GM19035 (cell line): ENCODE data around the gene PIP4K2A.

Source experiments
- ATAC-seq: cut with Tn5 transposase; IDR thresholded peaks from one replicate; pipeline ENCODE4 v1.9.1; 2021; ENCODE audit not compliant: unreplicated experiment

PIP4K2A gene

DNA sequence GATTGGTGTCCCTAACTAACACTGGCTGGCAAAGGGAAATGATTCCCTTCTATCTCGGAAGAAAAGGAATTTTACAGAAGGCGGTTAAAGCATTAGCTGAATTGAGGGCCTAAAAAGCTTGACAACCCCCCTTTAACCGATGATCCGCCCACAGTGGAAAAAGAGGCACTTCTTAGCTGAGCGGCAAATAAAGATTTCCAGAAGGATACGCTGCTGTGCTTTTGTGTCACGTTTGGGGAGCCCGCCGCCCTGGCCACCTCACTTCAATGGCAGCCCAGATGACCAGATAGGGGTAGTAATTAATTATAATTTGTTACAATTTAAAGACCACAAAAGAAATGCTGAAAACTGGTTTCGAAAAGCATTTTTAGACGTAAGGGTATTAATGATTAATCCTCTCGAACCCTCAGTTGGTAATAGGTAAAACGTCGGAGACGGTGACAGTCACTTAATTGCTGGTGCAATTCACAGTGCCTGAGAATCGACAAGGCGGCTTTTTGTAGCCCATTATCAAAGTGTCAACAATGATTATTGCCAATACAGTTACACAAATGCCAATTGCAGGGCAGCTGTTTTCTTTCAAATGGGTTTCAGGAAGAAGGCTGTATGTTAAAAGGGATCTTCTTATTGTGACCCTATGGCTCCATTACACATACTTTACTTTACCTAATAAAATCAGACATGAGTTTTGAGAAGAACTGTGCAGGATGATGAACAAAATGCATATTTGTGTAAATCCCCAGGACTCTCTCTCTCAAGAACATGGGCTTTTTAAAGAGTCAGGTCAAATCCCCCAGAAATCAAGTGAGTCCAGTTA, 154.1 kb downstream of the PIP4K2A start:
- ATAC-seq: no peak

- no peak for ATAC-seq
Observed at GRCh38 chr10:22557321-22557720, 157.1 kb downstream of the PIP4K2A start.

GRCh38 chr10:22556774-22557173, 157.6 kb downstream of the PIP4K2A start:
- no peak for ATAC-seq

DNA sequence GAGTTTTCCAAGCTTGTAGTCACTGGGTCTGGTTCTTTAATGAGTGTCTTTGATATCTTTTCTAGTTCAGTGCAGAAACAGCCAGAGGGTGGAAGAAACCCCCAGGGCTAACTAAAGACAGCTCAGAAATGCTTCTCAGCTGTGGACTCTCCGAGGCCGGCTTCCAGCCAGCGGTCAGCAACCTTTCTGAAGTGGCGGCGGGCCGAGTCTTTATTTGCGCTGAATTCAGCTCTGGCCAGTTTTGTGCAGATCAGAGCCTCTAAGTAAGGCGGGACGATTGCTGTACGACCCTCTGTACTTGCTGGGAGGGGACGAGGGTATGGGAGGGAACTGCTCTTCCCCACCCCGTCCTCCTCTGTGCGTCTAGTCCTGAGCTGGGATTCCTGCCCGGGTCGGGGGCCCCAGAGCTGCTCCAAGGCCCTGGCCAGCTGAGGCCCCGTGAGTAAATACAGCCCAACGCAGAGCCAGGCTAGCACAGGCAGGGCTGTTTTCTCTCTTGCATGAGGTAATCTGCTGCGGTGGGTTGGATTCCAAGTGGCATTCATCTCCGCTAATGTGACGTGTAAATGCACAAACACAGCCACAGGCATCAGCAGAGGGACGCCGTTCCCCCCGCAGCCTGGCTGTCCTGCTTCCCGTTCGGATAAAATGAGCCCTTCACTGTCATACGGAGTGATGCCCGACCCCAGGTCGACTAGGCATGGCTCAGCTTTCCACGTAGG, 159.8 kb downstream of the PIP4K2A start:
- no peak for ATAC-seq

- no peak for ATAC-seq
Observed at GRCh38 chr10:22553452-22553995, 160.9 kb downstream of the PIP4K2A start.

DNA sequence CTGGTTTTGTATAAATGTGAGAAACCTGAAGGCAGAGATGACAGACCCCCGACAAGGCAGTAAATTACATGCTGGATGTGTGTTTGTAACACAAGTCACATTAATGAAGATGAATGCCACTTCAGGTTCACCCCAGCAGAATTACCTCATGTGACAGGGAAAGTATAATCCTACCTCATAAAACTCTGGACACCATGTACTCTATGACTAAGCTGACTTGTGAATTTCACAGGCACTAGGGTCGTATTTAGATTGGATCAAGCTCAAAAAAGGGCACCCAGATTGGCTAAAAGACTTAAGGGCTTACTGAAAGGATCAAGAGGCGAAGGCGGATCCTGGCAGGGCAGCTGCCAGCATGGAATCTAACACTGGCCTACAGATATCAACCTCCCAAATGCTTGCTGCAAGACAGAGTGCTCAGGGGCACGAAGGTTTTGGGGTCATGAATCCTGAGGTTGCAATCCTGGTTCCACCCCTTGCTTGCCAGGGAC, 161.4 kb downstream of the PIP4K2A start:
- ATAC-seq: no peak

- ATAC-seq: no peak
Observed at GRCh38 chr10:22551681-22552365, 162.6 kb downstream of the PIP4K2A start.

DNA sequence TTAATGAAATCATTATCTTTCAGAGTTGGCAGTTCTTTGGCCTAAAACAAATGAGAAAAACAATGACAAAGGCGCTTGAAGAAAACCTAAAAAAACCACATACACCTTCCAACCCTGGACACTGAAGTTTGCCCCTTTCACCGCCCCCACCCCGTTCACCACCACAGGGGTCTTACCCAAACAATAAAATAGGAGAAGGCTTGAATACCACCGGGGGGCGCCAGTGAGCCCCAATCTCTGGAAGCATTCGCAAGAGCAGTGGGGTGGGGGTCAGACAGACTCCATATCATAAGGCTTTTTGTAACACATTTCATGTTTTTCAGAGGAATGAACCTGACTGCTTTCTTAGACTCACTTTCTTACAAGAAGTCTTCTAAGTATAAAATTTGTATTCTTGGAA, 163.6 kb downstream of the PIP4K2A start:
- ATAC-seq: no peak

GRCh38 chr10:22548344-22548743, 166.0 kb downstream of the PIP4K2A start:
- no peak for ATAC-seq

- no peak for ATAC-seq
Observed at GRCh38 chr10:22545643-22546042, 168.7 kb downstream of the PIP4K2A start.

- ATAC-seq: no peak
Observed at GRCh38 chr10:22544325-22545068, 169.9 kb downstream of the PIP4K2A start.

DNA sequence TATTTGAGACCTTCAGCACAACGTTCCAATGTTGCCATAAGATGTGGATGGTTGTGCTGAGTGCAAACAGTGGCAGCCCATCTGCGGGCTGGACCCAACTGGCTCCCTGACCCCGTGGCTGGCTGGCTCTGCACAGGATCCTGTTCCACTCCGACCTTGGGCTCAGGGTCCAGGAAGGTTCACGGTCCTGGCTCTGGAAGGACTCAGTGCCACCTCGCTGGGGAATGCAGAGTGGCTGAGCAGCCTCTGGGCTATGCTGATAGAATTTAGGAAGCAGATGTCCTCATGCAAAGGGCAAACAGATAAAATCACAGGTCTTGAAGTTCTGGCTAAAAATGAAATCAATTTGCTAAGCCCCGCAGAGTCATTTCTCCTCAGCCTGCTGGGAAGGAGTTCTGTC, 171.6 kb downstream of the PIP4K2A start:
- ATAC-seq: no peak

- ATAC-seq: no peak
Observed at GRCh38 chr10:22541900-22542299, 172.5 kb downstream of the PIP4K2A start.

GRCh38 chr10:22539579-22540298, 174.6 kb downstream of the PIP4K2A start:
- ATAC-seq: no peak

- no peak for ATAC-seq
Observed at GRCh38 chr10:22537810-22538209, 176.6 kb downstream of the PIP4K2A start.

DNA sequence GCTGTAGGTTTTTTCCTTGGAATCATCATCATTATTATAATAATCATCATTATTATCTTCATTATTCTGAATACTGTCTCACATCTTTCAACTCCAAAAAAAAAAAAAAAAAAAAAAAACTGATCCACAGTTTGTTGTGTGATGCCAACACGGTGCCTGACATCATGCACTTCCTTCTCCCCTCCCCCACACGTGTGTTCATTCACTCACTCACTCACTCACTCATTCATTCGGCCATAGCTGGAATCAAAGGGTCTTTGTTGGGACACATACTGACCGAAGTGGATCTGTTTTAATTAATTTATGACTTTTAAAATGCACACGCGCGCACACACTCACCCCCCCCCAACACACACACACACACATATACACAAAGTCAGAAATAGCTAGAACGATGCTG, 177.8 kb downstream of the PIP4K2A start:
- no peak for ATAC-seq

DNA sequence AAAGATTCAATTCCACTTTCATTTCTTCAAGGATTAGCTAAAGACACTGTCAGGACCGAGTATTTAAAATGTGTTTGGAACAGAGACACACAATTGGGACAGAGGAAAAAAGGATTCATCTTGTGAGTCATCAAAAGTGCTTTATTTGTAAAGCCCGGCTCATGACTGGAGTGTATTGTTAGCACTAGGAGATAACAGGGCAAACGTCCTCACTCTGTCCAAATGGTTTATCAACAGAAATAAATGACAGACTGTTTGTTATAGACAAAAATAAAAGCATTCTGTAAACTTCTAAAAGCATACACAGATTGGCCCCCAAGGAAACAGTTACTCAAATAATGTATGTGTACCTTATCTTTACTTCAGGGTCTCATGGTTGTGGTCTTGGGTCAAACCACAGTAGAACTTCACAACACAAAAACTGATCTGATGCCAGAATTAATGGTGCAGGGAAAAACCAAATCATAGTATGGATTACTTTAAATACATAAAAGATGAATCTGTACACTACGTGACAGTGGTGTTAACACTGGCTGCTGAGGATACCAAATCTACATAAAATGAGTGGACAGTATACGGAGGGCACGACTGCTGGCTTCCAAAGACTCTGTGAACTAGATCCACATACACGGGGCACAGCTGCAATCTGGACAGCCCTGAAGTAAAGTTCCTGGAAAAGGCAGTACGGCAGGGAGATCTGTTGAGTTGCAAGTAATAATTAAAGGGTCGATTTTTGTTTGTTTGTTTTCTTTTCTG, 179.4 kb downstream of the PIP4K2A start:
- no peak for ATAC-seq

GRCh38 chr10:22531441-22531840, 182.9 kb downstream of the PIP4K2A start:
- no peak for ATAC-seq

DNA sequence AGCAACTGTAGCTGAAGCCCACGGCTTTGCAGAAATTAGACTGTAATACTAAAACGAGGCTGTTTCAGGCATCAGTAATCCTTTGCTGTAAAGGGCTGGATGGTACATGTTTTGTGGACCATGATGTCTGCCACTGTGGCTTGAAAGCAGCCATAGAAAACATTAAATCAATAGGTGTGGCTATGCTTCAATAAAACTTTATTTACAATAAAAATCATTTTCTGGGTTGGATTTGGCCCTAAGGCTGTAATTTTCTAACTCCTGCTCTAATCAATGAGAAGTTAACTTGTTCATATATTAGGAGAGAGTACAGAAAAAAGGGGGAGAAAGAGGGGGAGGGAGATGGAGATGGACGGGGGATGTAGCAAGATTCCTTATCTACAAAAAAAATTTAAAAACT, 183.4 kb downstream of the PIP4K2A start:
- ATAC-seq: no peak
